NCI-H345 treated with DMSO at 0.1 percent for 48 hours (cell line): ENCODE data around the gene EGFR.
"Not testable (repeated sequence)": the region's sequence is repeated elsewhere in the genome, so short reads cannot be mapped to it uniquely, and the experiment has no call there.

Experiments used
- DNase-seq: peaks from one replicate; lab custom pipeline; 2025; ENCODE audit not compliant: unreplicated experiment; lab: John Stamatoyannopoulos, UW

The EGFR gene

DNA sequence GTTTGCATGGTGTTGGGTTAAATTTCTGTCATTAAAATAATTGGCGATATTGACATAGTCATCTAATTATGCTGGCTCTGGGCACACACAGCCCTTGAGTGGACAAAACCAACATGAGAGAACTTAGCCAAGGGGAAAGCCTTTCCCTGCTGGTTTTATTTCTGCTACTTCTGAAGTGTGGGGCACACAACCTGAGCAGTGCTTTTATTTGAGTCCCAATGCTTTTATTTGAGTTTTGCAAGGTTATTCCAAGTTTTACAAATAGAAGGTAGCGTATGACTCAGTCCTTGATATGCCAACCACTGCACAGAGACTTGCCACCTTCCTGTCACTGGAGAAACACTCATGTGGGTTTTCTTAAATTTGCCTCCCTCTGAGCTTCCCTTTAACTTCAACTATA is 145.7 kb downstream of the EGFR start:
- DNase-seq, result no peak

- no peak for DNase-seq
Measured at GRCh38 chr7:55165176-55165861, 146.5 kb downstream of the EGFR start.

DNA sequence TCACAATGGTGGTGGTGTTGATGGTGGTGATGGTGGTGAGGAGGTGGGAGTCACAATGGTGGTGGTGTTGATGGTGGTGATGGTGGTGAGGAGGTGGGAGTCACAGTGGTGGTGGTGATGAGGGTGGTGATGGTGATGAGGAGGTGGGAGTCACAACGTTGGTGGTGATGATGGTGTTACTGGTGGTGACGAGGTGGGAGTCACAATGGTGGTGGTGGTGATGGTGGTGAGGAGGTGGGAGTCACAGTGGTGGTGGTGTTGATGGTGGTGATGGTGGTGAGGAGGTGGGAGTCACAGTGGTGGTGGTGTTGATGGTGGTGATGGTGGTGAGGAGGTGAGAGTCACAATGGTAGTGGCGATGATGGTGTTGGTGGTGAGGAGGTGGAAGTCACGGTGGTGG is 148.5 kb downstream of the EGFR start:
- DNase-seq, result not testable (repeated sequence)

GRCh38 chr7:55170335-55171069 is 151.7 kb downstream of the EGFR start:
- DNase-seq, result no peak

GRCh38 chr7:55171157-55171556 is 152.3 kb downstream of the EGFR start:
- DNase-seq, result no peak

- no peak for DNase-seq
Measured at GRCh38 chr7:55172161-55172560, 153.3 kb downstream of the EGFR start.

- no peak for DNase-seq
Measured at GRCh38 chr7:55172881-55173609, 154.2 kb downstream of the EGFR start.

- DNase-seq, result no peak
Measured at GRCh38 chr7:55173671-55174070, 154.9 kb downstream of the EGFR start.

DNA sequence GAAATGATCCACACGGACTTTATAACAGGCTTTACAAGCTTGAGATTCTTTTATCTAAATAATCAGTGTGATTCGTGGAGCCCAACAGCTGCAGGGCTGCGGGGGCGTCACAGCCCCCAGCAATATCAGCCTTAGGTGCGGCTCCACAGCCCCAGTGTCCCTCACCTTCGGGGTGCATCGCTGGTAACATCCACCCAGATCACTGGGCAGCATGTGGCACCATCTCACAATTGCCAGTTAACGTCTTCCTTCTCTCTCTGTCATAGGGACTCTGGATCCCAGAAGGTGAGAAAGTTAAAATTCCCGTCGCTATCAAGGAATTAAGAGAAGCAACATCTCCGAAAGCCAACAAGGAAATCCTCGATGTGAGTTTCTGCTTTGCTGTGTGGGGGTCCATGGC is 155.6 kb downstream of the EGFR start:
- no peak for DNase-seq

- DNase-seq, result no peak
Measured at GRCh38 chr7:55174856-55175255, 156.0 kb downstream of the EGFR start.

GRCh38 chr7:55177068-55177530 is 158.3 kb downstream of the EGFR start:
- DNase-seq, result no peak

DNA sequence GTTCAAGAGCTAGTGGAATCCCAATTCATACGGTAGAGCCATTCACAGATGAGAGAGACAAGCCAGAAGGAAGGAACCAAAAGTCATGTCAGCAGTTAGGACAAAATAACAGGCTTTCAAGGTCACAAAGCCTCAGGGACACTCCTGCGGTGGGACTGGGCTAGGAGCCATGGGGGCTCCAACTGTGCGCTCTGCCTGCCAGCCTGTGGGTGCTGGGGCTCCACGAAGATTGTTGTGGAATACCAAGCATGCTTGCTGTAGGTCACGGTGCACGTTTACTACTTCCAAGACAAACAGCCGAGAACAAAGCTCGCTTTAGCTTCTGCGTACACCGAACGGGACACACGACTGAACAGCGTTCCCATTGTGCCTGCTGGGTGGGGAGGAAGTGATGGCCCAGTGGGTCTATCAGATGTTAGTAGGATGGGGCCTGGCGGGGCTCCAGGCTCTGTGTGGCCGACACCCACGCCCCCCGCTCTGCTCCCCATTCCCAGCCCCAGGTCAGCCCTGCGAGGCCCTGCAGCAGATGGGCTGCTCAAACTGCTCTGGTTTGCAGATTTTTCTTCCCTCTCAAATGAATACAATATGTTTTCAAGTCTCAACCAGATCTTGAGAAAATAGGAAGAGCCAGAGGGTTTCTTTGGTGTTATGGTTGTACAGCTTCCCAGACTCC is 158.9 kb downstream of the EGFR start:
- DNase-seq, result no peak

DNA sequence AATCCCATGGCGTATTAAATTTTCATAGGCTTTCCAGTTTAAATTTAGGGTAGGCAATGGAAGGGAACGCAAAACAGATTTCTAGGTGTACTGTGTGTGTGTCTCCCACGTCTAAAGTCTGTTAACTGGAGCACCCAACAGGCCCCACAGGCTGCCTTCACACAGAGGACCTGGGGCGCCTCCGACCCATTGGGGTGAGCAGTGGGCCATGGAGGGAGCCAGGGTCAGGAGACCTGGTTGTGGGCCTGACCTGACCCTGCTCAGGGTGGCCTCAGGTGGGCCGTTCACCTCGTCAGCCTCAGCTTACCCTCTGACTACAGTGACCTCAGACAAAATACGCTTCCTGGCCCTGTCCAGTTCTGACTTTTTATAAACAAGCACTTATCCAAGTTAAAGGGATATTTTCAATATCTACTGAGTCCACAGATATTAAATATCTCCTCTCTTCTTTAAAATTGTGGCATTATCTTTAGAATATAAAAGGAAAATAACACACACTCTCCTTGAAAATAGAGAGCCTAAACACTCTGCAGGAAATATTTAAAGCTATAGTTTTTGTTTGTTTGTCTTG is 159.6 kb downstream of the EGFR start:
- no peak for DNase-seq

GRCh38 chr7:55178863-55179773 is 160.3 kb downstream of the EGFR start:
- no peak for DNase-seq

DNA sequence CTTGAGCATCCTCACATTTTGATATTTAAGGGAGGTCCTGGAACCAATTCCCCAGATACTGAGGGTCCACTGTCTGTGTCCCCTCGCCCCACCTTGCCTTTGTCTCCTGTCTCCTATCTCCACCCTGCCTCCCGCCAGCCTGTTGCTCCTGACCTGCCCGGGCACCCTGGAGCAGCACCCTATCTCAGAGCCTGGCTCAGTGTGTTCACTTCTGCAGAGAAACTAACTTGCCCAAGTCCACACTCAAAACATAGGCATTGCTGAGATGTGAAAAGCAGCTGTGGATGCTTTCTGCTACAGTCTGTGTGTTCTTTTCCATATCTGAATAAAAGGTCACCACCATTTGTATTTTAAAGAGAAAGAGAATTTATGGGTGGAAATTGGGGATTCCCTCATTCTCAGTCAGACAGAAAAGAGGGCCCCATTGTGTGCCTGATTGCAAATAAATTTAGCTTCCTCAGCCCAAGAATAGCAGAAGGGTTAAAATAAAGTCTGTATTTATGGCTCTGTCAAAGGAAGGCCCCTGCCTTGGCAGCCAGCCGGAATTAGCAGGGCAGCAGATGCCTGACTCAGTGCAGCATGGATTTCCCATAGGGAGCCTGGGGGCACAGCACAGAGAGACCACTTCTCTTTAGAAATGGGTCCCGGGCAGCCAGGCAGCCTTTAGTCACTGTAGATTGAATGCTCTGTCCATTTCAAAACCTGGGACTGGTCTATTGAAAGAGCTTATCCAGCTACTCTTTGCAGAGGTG is 161.3 kb downstream of the EGFR start:
- DNase-seq, result no peak

- DNase-seq, result no peak
Measured at GRCh38 chr7:55180963-55181542, 162.2 kb downstream of the EGFR start.

- DNase-seq, result no peak
Measured at GRCh38 chr7:55181762-55182161, 162.9 kb downstream of the EGFR start.

GRCh38 chr7:55183897-55184296 is 165.1 kb downstream of the EGFR start:
- DNase-seq, result no peak

- no peak for DNase-seq
Measured at GRCh38 chr7:55185321-55185802, 166.5 kb downstream of the EGFR start.
